HepG2 (cell line): ENCODE data around the gene WDR83. TPM values are rescaled to one million over a fixed set of nuclear protein-coding genes. Genes with fewer than 3 reads are reported as not detected.

Experiments
- ARID2 ChIP-seq: sonication (generic); formaldehyde crosslinking; IDR thresholded peaks from 2 replicates; pipeline ENCODE4 v1.8.1; 2022; ENCODE audit warnings: mild to moderate bottlenecking, missing genetic modification reagents, borderline replicate concordance
- GTF2F1 ChIP-seq: fragments of 150-350 bp; IDR thresholded peaks from 2 replicates; pipeline ENCODE4 v1.6.1; 2014; ENCODE audit warnings: low read length
- HIVEP1 ChIP-seq: sonication (generic); formaldehyde crosslinking; IDR thresholded peaks from 2 replicates; pipeline ENCODE4 v1.4.0; 2020; ENCODE audit warnings: mild to moderate bottlenecking, missing genetic modification reagents
- KAT7 ChIP-seq: IDR thresholded peaks from 2 replicates; pipeline ENCODE4 v1.6.1; 2018; ENCODE audit warnings: borderline replicate concordance, missing compliant biosample characterization
- KDM2A ChIP-seq: sonication (generic); formaldehyde crosslinking; IDR thresholded peaks from 2 replicates; pipeline ENCODE4 v1.4.0; 2020; ENCODE audit warnings: low read depth, missing genetic modification reagents, borderline replicate concordance
- MIER2 ChIP-seq: IDR thresholded peaks from 2 replicates; pipeline ENCODE4 v1.6.1; 2016; ENCODE audit warnings: missing biosample characterization, missing genetic modification reagents
- MXD4 ChIP-seq: IDR thresholded peaks from 2 replicates; pipeline ENCODE4 v1.6.1; 2016; ENCODE audit warnings: mild to moderate bottlenecking, missing biosample characterization, missing genetic modification reagents
- PRMT3 ChIP-seq: sonication (generic); formaldehyde crosslinking; IDR thresholded peaks from 2 replicates; pipeline ENCODE4 v1.8.1; 2022; ENCODE audit warnings: low read depth, mild to moderate bottlenecking, moderate library complexity, missing genetic modification reagents, borderline replicate concordance
- SMARCE1 ChIP-seq: fragments of 450-650 bp; IDR thresholded peaks from 2 replicates; pipeline ENCODE4 v1.6.1; 2017; ENCODE audit warnings: borderline replicate concordance
- ZNF124 ChIP-seq: sonication (generic); formaldehyde crosslinking; IDR thresholded peaks from 2 replicates; pipeline ENCODE4 v1.4.0; 2020; ENCODE audit warnings: missing genetic modification reagents
- ZNF331 ChIP-seq: sonication (generic); formaldehyde crosslinking; IDR thresholded peaks from 2 replicates; pipeline ENCODE4 v1.4.0; 2020; ENCODE audit warnings: missing genetic modification reagents
- ZNF333 ChIP-seq: sonication (generic); formaldehyde crosslinking; IDR thresholded peaks from 2 replicates; pipeline ENCODE4 v1.4.0; 2020; ENCODE audit warnings: mild to moderate bottlenecking, missing genetic modification reagents, borderline replicate concordance
- ZNF605 ChIP-seq: sonication (generic); formaldehyde crosslinking; IDR thresholded peaks from 2 replicates; pipeline ENCODE4 v1.8.0; 2022; ENCODE audit warnings: mild to moderate bottlenecking, missing genetic modification reagents
- ZNF776 ChIP-seq: sonication (generic); formaldehyde crosslinking; IDR thresholded peaks from 2 replicates; pipeline ENCODE4 v1.4.0; 2020; ENCODE audit warnings: mild to moderate bottlenecking, missing genetic modification reagents
- polyA plus RNA-seq, 8 experiments: library from polyadenylated mRNA; depleted of rRNA in 3 of 8; stranded (reverse) in 7 of 8; unstranded in 1 of 8; fragments of >200 nt; fragmentation: Illumina TruSeq in 4 of 8; extraction: Trizol in 4 of 8; gene quantifications; 2 replicates each; pipeline versions ENCODE4 v1.2.1 to v1.2.3, GENCODE V29; 2011 to 2016; ENCODE audit warnings: low read depth in 4 of 8, missing spikeins in 1 of 8, mixed read lengths in 1 of 8; ENCODE audit not compliant: insufficient read depth in 1 of 8
- total RNA-seq, 5 experiments: library from RNA; depleted of rRNA; stranded (reverse); fragments of >200 nt; fragmentation: Illumina TruSeq; extraction: Trizol; gene quantifications; 2 replicates each; pipeline ENCODE4 v1.2.3, GENCODE V29; 2016; ENCODE audit warnings: low read depth in 1 of 5
- TF ChIP-seq, protein P1 (sequence below), 2 experiments: sonication (generic) in 1 of 2; formaldehyde crosslinking in 1 of 2; IDR thresholded peaks; 2 replicates each; pipeline versions ENCODE4 v1.4.0 to v1.6.1; 2016 to 2020; ENCODE audit warnings: borderline replicate concordance in 1 of 2, low read depth in 1 of 2, mild to moderate bottlenecking in 1 of 2, missing genetic modification reagents in 1 of 2
- TF ChIP-seq, protein P2 (sequence below): sonication (generic); formaldehyde crosslinking; IDR thresholded peaks from 2 replicates; pipeline ENCODE4 v1.5.0; 2020; ENCODE audit warnings: mild to moderate bottlenecking, missing genetic modification reagents, borderline replicate concordance
- TF ChIP-seq, protein P3 (sequence below): IDR thresholded peaks from 2 replicates; pipeline ENCODE4 v1.6.1; 2016; ENCODE audit warnings: control low read depth
- TF ChIP-seq, protein P4 (sequence below): IDR thresholded peaks from 2 replicates; pipeline ENCODE4 v1.6.1; 2016; ENCODE audit warnings: missing compliant biosample characterization, missing genetic modification reagents, borderline replicate concordance
- TF ChIP-seq, protein P5 (sequence below): sonication (generic); formaldehyde crosslinking; IDR thresholded peaks from 2 replicates; pipeline ENCODE4 v1.4.0; 2020; ENCODE audit warnings: missing genetic modification reagents, borderline replicate concordance

WDR83 gene
- total and polyA plus RNA-seq, 2 of the 13 experiments (the other 11 are each of a cell fraction or from before 2014, with no cell fraction given): 4.5 to 10.7 TPM

DNA sequence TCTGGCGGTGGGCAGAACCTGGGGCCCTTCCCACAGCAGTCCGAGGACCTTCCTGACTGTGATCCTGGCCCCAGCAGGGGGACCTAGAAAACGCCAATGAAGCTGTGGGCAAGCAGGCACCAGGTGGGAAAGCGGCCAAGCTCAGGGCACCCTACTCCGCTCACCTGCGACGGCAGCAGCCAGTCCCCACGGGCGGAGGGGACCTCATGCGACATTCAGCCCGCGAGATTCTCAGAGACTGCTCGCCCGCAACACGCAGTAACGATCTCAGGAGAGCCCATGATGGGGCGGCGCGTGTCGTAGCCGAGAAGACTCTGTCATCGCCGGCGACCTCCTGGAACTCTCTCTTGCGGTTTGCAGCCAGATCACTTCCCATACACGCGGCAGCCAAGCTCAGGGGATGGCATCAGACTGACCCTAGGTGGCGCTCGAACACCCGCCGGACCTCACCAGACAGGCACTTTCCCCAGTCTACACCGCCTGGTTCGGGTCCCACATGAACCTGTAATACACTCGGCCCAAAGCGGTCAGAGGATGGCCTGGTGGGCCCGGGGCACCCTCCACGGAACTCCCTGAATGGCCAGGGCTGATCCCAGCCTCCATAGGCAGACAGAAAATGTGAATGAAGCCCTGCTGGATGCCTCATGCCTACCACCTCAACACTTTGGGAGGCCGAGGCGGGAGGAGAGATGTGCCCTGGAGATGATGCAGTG is 26.6 kb upstream of the WDR83 start (continued):
- TF ChIP-seq, protein P1, sequence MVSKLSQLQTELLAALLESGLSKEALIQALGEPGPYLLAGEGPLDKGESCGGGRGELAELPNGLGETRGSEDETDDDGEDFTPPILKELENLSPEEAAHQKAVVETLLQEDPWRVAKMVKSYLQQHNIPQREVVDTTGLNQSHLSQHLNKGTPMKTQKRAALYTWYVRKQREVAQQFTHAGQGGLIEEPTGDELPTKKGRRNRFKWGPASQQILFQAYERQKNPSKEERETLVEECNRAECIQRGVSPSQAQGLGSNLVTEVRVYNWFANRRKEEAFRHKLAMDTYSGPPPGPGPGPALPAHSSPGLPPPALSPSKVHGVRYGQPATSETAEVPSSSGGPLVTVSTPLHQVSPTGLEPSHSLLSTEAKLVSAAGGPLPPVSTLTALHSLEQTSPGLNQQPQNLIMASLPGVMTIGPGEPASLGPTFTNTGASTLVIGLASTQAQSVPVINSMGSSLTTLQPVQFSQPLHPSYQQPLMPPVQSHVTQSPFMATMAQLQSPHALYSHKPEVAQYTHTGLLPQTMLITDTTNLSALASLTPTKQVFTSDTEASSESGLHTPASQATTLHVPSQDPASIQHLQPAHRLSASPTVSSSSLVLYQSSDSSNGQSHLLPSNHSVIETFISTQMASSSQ (IDR thresholded peaks at IDR 0.05; ENCODE audit: low read depth): no peak
- TF ChIP-seq, protein P1 (CRISPR knock-in tag; IDR thresholded peaks at IDR 0.05; ENCODE audit: borderline replicate concordance): 0 out of 2 replicates have a peak, but pooled peaks have one; percentile 42
- no peak for TF ChIP-seq MIER2 (CRISPR knock-in tag)
- no peak for TF ChIP-seq ZNF605 (CRISPR knock-in tag)
- TF ChIP-seq, protein P2, sequence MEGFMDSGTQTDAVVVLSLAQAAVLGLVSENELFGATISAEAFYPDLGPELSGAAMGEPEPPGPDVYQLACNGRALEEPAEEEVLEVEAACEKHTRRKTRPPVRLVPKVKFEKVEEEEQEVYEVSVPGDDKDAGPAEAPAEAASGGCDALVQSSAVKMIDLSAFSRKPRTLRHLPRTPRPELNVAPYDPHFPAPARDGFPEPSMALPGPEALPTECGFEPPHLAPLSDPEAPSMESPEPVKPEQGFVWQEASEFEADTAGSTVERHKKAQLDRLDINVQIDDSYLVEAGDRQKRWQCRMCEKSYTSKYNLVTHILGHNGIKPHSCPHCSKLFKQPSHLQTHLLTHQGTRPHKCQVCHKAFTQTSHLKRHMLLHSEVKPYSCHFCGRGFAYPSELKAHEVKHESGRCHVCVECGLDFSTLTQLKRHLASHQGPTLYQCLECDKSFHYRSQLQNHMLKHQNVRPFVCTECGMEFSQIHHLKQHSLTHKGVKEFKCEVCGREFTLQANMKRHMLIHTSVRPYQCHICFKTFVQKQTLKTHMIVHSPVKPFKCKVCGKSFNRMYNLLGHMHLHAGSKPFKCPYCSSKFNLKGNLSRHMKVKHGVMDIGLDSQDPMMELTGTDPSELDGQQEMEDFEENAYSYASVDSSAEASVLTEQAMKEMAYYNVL (CRISPR knock-in tag): no peak
- TF ChIP-seq, protein P3, sequence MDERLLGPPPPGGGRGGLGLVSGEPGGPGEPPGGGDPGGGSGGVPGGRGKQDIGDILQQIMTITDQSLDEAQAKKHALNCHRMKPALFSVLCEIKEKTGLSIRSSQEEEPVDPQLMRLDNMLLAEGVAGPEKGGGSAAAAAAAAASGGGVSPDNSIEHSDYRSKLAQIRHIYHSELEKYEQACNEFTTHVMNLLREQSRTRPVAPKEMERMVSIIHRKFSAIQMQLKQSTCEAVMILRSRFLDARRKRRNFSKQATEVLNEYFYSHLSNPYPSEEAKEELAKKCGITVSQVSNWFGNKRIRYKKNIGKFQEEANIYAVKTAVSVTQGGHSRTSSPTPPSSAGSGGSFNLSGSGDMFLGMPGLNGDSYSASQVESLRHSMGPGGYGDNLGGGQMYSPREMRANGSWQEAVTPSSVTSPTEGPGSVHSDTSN (CRISPR knock-in tag): no peak
- 0 out of 2 replicates have a peak, but pooled peaks have one; percentile 38 for TF ChIP-seq MXD4 (CRISPR knock-in tag)
- TF ChIP-seq ZNF331 (CRISPR knock-in tag): 0 out of 2 replicates have a peak, but pooled peaks have one; percentile 37
- TF ChIP-seq GTF2F1: no peak
- 0 out of 2 replicates have a peak, but pooled peaks have one; percentile 49 for TF ChIP-seq ZNF333 (CRISPR knock-in tag)
- TF ChIP-seq ARID2 (CRISPR knock-in tag): no peak
- TF ChIP-seq SMARCE1: no peak
- peak; percentile 55; the same call in 1 of the 2 replicates for TF ChIP-seq ZNF776 (CRISPR knock-in tag)
- TF ChIP-seq, protein P4, sequence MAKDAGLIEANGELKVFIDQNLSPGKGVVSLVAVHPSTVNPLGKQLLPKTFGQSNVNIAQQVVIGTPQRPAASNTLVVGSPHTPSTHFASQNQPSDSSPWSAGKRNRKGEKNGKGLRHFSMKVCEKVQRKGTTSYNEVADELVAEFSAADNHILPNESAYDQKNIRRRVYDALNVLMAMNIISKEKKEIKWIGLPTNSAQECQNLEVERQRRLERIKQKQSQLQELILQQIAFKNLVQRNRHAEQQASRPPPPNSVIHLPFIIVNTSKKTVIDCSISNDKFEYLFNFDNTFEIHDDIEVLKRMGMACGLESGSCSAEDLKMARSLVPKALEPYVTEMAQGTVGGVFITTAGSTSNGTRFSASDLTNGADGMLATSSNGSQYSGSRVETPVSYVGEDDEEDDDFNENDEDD: 0 out of 2 replicates have a peak, but pooled peaks have one; percentile 12
- TF ChIP-seq ZNF124 (CRISPR knock-in tag): peak; percentile 65; the same call in 1 of the 2 replicates
- TF ChIP-seq, protein P5, sequence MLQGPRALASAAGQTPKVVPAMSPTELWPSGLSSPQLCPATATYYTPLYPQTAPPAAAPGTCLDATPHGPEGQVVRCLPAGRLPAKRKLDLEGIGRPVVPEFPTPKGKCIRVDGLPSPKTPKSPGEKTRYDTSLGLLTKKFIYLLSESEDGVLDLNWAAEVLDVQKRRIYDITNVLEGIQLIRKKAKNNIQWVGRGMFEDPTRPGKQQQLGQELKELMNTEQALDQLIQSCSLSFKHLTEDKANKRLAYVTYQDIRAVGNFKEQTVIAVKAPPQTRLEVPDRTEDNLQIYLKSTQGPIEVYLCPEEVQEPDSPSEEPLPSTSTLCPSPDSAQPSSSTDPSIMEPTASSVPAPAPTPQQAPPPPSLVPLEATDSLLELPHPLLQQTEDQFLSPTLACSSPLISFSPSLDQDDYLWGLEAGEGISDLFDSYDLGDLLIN (CRISPR knock-in tag): no peak
- TF ChIP-seq HIVEP1: 0 out of 2 replicates have a peak, but pooled peaks have one; percentile 4
- no peak for TF ChIP-seq KAT7 (CRISPR knock-in tag)
- TF ChIP-seq KDM2A (CRISPR knock-in tag): no peak; the same call in 1 of the 2 replicates
- TF ChIP-seq PRMT3 (CRISPR knock-in tag): no peak
